ENCODE data around the gene PKHD1.

PKHD1 gene

DNA sequence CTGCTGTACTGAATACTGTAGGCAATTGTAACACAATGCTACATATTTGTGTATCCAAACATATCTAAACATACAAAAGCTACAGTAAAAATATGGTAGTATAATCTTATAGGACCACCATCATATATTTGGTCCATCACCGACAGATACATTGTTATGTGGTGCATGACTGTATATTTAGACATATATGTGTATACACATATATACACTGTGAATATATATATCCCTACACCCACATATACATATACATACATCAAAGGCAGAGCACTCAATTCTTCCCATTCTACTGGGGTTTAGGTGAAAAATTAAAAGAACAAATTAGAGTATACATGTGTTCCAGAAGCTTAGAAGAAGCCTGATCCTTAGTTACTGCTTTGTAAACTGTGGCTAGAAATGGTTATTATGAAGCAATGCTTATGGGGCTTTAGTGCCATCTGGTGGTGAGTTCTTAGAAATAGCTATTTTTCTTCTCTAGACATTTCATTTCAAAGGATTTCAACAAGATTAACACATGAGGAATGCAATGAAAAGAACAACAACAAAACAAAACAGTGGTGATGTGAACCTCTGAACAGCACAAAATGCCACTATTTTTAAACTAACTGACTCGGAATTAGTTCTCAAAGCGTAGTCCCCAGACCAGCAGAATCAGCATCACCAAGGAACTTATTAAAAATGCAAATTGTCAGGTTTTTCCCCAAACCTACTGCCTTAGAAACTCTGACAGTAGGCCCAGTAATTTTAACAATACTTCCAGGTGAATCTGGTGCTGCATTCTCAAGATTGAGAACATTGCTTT is 38.0 kb downstream of the PKHD1 start:
- no peak for DNase-seq (ENCODE audit: low read depth in 3 of 3, low spot score in 1 of 3)

DNA sequence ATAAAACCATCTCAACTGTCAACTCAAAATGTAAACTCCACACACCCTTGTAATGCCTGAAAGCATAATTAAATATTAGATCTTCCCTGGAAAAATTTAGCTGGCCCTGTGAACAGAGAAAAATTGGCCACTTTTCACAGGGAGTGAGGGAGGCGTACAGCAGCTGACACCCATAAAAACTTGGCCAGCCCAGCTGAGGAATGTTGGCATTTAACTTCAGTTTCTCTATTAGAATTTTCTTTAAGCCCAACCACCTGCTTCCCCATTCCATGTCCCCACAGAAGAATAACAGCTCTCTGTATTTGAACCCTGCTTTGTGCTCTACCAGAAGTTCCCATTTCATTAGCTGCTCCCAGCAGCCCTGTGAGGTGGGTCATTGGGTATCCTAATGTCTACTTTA is 41.0 kb downstream of the PKHD1 start:
- no peak for DNase-seq (ENCODE audit: low read depth in 3 of 3, low spot score in 1 of 3)

DNA sequence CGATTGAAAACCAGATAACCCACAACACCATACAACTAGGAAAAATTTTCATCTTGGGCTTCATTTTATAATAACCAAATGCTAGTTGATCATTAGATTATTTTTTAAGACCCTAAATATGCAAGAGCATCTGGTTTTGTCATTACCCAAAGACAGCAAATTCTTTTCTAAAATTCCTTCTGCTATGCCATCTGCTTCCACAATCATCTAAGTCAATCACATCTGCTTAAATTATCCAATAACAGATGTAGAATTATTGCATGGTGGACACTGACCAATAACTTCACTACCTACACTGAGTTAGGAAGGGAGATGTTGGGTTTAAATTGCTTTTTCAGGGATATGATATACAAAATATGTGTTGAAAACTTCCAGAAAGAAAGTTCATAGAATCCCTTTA is 41.9 kb downstream of the PKHD1 start:
- DNase-seq (ENCODE audit: low read depth in 3 of 3, low spot score in 1 of 3): no peak

DNA sequence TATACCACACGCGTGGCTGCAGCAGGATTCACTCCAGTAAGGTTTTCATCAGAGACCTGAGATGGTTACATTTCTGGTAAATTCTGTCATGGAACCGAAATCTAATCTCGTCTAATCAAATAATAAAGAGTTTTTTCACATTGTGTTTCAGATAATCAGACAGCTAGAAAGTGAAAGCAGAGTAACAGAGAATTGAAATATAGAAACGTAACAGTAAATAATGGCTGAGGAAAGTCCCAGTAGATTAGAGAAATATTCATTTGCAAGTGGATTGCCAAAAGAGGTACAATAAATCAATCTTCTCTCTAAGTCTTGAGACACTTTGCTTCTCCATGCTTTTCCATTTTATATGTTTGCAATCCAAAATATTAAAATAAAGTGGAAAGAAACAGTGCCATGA is 42.4 kb downstream of the PKHD1 start:
- DNase-seq (ENCODE audit: low read depth in 3 of 3, low spot score in 1 of 3): no peak

DNA sequence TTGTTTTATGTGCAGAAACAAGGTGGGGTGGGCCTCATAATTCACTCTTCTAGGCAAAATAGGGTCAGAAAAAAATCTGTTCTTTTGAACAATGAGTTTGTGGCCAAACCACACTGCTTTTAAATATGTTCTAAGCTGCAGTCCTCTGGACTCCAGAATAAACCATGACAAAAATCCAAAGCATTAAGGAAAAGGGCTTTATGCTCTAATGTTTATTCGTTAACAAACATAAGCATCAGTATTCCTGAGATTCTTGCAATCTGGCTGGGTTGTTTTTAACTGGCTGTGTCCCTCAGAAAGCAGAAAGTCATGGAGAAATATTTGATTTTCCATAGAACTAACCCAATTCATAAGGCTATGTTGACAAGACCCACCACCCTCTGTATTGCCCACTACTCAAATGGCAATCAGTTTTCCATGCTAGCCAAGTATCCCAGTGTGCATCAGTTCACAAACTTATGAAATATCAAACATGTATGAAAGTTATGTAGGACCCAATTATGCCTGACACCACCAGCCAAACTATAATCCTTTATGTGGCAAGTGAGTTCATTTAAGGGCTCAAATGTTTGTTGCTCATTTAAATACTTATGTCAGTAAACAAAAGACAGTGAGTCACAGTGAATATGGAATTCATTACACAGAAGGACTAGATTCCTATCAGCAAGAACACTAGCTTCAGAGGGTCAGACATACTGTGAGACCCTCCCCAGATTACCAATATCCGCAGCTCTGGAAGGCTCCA is 45.1 kb downstream of the PKHD1 start:
- no peak for DNase-seq (ENCODE audit: low read depth in 3 of 3, low spot score in 1 of 3)

DNA sequence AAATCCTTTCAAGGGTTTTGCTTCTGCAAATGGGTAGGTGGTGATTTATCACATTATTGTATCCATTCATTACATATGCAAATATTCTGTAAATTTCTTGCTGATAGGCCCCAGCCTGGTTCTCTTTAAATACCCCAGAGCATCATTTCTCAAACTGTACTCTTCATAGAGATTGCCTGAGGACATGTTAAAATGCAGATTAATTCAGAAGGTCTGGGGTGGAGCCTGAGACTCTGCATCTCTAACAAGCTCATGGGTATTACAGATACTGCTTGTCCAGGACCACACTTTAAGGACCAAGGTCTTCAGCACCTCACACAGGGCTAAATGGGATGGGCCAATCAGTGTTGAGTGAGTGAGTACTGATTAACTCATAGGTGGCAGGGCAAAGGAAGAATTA is 46.3 kb downstream of the PKHD1 start:
- DNase-seq (ENCODE audit: low read depth in 3 of 3, low spot score in 1 of 3): no peak

DNA sequence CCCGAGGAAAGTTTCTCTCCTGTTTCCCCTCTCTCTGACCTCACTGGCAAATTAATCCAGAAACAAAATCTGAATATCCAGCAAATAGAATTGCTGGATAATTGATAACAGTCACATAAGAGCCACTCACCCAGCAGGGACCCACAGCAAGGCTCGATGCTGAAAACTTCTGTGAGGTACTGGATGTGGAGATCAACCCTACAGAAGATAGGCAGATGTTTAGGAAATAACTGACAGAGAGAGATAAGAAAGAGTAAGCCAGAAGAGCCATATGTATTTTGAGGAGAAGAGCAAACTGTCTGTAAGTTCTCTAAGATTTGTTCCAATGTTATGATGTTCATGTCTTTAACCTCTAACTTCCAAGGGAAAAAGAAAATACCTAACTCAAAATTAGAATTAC is 59.7 kb downstream of the PKHD1 start:
- no peak for DNase-seq (ENCODE audit: low read depth in 3 of 3, low spot score in 1 of 3)

DNA sequence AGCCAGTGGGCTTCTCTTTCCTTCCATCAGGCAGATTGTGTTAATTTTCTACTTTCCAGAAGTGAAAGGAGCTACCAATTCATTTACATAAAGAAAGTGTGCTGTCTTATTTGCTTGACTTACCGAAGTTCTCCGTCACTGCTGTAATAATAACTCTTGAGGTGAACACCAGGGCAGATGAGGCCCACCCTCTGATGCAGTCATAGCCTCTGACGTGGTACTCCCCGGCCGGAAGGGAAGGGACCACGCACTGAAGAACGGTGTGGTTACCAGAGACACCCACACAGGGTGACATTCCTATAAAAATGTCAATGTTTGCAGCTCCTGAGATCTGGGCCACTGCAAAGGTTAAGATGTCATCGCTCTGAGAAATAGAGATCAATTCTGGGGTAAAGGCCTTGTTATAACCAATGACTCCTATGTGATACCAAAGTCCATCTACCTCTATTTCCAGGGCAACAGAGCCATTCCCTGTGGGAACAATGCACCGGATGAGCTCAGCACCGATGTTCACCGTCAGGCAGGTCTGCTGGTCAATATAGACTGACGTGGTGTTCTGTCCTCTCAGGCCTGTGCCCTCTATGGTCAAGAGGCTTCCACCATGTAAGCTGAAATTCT is 62.9 kb downstream of the PKHD1 start:
- no peak for DNase-seq (ENCODE audit: low read depth in 3 of 3, low spot score in 1 of 3)

DNA sequence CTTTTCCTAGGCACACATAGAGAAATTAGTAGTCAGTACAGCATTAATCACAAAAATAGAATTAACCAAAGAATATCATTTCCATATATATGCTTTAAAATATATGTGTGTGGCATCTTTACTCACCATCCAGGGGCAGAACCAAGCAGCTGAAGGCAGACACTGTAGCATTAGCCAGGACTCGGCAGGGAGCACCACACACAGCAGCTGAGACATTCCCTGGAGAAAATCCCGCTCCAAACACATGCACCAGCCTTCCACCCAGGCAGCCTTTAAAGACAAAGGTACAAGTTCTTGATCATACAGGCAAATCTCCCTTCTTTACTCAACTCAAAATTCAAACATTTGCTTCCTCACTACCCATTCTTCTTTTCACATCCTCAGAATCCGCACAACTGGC is 64.7 kb downstream of the PKHD1 start:
- DNase-seq (ENCODE audit: low read depth in 3 of 3, low spot score in 1 of 3): no peak

DNA sequence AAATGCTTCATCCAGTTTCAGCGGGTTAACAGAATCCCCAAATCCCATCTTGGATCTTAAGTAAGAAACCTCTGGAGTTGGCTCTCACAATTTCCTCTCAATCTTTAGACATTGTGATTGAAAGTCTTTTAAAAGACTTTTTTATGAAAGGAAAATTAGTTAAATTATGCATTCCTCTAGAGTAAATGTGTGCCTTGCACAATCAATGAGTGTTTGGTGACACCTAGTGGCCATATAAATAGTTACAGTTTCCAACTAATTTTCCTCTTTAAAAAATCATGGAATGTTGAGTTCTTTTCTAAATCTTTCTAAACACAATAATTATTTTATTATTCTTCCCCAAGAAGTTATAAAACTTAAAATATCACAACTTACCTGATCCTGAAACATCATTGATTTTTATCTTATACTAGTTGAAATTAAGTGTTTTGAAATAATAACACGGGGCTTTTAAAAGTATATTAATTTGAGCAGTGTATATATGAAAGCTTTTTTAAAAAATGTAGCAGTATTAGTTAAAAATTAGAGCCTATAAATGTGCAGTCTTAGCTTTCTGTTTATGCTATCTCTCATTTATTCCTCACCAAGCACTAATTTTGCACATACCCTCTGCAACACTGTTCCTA is 66.4 kb downstream of the PKHD1 start:
- no peak for DNase-seq (ENCODE audit: low read depth in 3 of 3, low spot score in 1 of 3)

DNA sequence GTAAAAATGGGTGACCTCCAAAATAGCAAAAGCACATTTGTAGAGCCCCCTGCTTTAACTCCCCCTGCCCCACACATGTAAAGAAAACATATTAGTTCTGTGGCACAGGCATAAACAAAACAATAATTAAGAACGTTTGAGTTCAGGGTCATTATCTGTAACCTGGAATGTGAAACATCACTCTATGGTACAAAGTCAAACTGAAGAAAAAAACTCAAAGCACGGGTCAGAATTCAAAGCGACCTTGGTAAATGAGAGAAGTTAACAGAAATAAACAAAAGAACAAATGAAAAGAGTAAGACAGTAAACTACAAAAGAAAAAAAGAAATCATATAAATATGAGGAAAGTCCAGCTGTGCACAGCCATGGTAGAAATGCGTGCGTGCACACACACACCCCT is 67.5 kb downstream of the PKHD1 start:
- no peak for DNase-seq (ENCODE audit: low read depth in 3 of 3, low spot score in 1 of 3)

DNA sequence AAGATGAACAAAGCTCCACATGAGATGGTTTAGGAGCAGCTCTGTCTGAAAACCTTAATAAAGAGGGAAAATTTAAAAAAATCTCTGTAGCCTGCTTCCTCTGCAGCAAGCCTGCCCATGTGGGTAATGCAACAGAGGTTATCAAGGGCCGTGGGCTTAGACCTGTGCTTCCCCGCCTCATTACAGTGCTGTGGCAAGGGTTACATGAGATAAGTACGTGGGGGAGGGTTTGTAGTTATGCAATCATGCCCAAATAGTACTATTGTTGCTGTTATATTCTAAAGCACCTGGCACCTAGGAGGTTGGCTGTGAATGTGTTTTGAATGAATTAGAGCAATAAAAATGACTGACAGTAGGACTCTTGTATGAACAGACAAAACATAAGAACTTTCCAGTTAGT is 68.3 kb downstream of the PKHD1 start:
- DNase-seq (ENCODE audit: low read depth in 3 of 3, low spot score in 1 of 3): no peak

DNA sequence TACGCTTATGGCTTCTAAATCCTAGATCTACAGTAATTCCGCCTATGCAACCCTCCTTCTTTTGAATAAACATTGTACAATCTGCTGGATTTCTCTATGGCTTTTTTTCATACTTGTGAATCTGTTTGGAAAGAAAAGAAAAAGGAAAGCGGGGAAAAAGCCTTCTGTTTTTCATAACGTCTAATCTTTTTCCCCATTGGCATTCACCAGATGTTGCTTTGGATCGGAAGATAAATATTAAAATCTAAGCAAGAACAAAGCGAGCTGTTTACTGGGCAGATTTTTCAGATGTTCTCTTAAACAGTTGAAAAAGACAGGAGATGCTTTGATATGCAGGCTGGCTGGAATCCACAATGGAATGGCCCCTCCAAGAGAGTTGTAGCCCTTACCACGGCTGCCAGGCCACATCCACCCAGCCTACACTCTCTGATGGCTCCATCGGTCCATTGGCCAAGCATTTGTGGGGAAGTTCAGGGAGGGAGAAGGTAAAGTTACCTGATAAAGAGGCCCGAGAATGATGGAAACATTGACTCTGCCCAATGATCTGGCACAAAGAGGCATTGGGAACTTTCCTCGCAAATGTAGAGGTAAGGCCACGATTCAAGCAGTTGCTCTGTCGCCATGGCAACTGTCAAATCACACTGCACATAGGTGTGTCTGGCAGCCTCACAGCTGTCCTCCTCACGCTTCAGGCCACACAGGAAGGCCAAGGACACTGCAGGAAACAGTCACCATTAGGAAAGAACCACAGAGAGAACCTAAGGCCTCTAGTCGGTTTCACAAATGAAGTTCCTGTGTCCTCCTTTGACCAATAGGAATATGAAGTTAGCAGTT is 70.3 kb downstream of the PKHD1 start:
- DNase-seq (ENCODE audit: low read depth in 3 of 3, low spot score in 1 of 3): no peak

DNA sequence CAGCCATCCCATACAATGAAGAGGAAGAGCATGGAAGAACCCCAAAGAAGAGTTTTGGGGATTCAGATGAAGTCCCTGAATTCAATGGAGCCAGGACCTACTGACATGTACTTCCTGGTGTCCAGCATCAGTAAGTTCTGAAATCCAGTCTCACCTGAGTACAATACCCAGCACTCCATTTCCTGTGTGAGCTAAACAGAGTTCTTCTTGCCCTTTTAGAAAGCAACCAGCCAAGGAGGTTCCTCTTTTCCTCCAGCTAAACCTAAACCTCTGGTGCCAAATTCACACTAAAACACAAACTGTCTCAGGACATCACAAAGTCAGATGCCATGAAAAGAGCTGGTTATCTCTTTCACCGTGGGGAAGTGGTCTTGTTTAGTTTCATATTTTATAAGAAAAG is 71.5 kb downstream of the PKHD1 start:
- no peak for DNase-seq (ENCODE audit: low read depth in 3 of 3, low spot score in 1 of 3)

DNA sequence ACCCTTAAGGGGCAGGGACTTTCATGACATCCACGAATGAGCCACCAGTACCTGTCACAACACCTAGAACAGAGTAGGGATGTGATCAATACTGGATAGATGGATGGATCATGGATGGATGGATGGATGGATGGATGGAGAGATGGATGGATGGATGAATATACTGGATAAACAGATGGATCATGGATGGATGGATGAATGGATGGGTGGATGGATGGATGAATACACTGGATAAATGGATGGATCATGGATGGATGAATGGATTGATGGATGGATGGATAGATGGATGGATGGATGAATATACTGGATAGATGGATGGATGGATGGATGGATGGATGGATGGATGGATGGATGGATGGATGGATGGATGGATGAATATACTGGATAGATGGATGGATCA is 73.0 kb downstream of the PKHD1 start:
- DNase-seq (ENCODE audit: low read depth in 3 of 3, low spot score in 1 of 3): no peak

DNA sequence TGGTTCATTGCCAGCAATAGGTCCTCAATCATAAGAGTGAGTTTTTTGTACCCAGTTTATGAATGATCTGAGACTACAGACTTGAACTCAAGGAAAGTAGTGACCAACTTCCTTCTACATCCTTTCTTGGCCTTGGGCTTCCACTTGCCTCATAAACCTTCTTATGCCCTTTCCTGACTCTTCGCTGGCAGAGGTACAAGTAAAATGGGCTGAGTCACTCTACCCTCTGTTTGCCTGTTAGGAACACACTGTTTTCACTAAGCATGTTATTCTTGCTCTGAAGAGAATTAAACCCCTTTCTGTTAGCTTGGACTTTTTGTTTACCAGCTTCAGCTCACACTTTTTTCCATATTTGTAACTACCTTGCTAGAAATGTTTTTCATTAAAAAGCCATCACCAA is 74.4 kb downstream of the PKHD1 start:
- DNase-seq (ENCODE audit: low read depth in 3 of 3, low spot score in 1 of 3): no peak

DNA sequence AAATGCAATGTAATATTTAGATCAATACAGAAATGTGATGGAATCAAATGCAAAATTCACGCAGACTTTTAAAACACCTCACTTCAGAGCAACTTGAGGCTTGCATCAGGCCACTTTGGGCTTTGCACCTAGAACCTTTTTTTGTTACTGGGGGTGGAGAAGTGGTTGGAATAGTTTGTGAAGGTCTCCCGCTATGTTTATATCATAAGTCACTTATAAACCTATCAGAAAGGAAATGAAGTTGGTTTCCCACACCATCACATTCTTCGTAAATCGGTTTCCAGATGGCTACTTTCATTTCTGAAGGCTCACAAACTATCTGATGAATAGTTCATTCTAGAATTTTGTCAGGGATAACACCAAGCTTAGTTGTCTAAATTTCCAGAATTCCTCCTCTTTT is 74.8 kb downstream of the PKHD1 start:
- DNase-seq (ENCODE audit: low read depth in 3 of 3, low spot score in 1 of 3): no peak

DNA sequence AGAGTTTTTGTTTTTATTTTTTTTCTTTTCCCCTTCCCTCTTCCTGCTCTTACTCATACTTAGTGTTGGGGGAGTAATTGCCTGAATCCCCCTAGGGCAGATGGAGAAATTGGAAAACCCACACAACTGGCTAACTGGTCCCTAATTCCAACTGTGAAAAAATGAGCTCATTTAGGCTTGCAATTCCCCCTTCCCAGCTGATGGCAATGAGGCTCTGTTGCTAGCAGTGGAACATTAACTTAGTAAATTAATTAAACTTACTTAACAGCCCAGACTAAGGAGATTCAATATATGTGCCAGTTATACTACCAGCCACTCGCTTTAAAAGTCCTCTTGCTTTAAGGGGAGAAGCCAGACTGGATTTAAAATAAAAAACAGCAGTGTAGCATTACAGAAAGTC is 76.6 kb downstream of the PKHD1 start:
- no peak for DNase-seq (ENCODE audit: low read depth in 3 of 3, low spot score in 1 of 3)

DNA sequence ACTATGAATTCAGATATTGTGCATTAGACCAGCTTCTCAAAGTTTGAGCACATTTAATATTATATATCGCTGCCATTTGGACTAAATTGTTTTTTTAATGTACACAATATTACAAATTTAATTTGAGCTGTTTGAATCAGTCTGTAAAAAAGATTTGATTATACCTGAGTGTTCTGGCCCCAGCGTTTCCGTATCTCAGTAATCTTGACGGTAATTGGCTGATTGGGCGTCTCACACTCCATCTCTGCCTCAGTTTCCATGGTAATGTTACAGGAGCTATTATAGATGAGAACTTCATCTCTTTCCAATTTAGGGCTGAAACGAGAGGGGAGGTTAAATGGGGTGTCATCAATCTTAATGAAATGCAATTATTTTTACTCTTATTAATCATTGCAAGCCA is 77.3 kb downstream of the PKHD1 start:
- DNase-seq (ENCODE audit: low read depth in 3 of 3, low spot score in 1 of 3): no peak

DNA sequence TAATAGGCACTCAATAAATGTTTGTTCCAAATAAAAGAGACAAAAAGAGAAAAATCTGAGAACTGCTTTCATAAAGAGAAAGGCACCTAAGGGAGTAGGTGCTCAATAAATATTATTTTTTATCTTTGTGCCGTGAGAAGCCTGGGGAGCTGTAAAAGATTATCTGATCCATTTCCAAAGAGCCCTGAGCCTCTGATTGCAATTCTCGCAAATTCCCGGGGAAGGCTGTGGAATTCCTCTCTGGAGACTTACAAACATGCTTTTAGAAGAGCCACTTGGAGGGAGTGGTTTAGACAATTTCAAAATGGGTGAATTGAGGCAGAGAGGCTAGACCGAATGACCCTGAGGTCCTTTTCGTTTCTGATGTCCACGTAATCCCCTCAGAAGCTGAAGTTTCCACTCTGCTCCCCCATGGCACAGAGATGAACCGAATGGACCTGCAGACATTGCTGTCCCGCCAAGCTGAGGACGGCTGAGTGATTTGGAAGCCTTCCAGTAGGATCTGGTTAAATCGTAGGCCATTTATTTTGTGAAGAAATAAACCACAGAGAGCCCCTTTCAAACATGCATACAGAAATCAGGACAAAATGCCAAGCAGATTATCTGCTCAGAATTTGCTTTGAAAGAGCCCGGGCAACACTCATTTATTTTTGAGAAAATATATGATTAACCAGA is 77.8 kb downstream of the PKHD1 start:
- no peak for DNase-seq (ENCODE audit: low read depth in 3 of 3, low spot score in 1 of 3)

DNA sequence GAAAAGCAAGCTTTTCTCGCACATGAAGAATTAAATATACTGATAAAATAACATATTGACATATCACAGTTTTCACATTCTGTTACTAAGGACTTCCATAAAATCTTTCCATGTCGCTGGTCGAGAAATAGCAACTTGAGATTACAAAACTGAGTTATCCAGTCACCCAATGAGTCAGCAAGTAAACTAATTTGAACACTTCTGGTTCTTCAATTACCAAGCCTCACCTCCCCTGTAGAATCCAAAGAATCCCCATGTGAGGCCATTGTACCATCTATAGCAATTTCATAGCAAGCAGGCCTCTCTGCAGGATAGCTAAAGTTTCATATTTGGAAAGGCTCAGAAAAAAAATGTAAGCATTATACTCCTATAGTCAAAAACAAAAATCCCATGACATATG is 87.3 kb downstream of the PKHD1 start:
- DNase-seq (ENCODE audit: low read depth in 3 of 3, low spot score in 1 of 3): no peak
